ENCODE data around the gene RWDD1.

Gene RWDD1

GRCh38 chr6:116615937-116616736, 44.8 kb downstream of the RWDD1 start, which contains the start of gene RSPH4A:
Gene RSPH4A, plus strand, starts transcription at chr6:116616479. Its CDS starts 145 bp downstream, at chr6:116616624.
- peak; percentile 86 for DNase-seq (ENCODE audit: low spot score)

- no peak for DNase-seq (ENCODE audit: low spot score)
These were observed 45.4 kb downstream of the RWDD1 start for GRCh38 chr6:116616737-116617053.

- DNase-seq (ENCODE audit: low spot score): no peak
These were observed 52.9 kb downstream of the RWDD1 start for GRCh38 chr6:116624036-116624805.

GRCh38 chr6:116625872-116626271, 54.6 kb downstream of the RWDD1 start:
- DNase-seq (ENCODE audit: low spot score): no peak

- no peak for DNase-seq (ENCODE audit: low spot score)
These were observed 58.3 kb downstream of the RWDD1 start for GRCh38 chr6:116629563-116629981.

- no peak for DNase-seq (ENCODE audit: low spot score)
These were observed 60.2 kb downstream of the RWDD1 start for GRCh38 chr6:116631379-116631990.

GRCh38 chr6:116633685-116634084, 62.4 kb downstream of the RWDD1 start:
- no peak for DNase-seq (ENCODE audit: low spot score)

All from LoVo (cell line).